HEK293T (cell line): ENCODE measurements around the gene CXXC4.

ENCODE experiments used
- ARNT ChIP-seq: fragments of 450-650 bp; IDR thresholded peaks from 2 replicates; pipeline ENCODE4 v1.6.1; 2017; ENCODE audit warnings: mild to moderate bottlenecking
- FOXA1 ChIP-seq: fragments of 450-650 bp; IDR thresholded peaks from 2 replicates; pipeline ENCODE4 v1.6.1; 2016; ENCODE audit warnings: mild to moderate bottlenecking
- FOXK2 ChIP-seq: fragments of 450-650 bp; IDR thresholded peaks from 2 replicates; pipeline ENCODE4 v1.6.1; 2016; ENCODE audit warnings: mild to moderate bottlenecking
- FOXM1 ChIP-seq: fragments of 450-650 bp; IDR thresholded peaks from 2 replicates; pipeline ENCODE4 v1.6.1; 2017; ENCODE audit warnings: mild to moderate bottlenecking, borderline replicate concordance
- LEF1 ChIP-seq: fragments of 450-650 bp; IDR thresholded peaks from 2 replicates; pipeline ENCODE4 v1.6.1; 2017; ENCODE audit warnings: mild to moderate bottlenecking, borderline replicate concordance
- PKNOX1 ChIP-seq: fragments of 450-650 bp; IDR thresholded peaks from 2 replicates; pipeline ENCODE4 v1.6.1; 2016
- SP1 ChIP-seq: fragments of 450-650 bp; IDR thresholded peaks from 2 replicates; pipeline ENCODE4 v1.6.1; 2017
- ZNF384 ChIP-seq: fragments of 450-650 bp; IDR thresholded peaks from 2 replicates; pipeline ENCODE4 v1.6.1; 2016

GRCh38 chr4:104508224-104508623 is 13.5 kb upstream of the CXXC4 start:
- no peak for TF ChIP-seq FOXM1
- no peak for TF ChIP-seq PKNOX1
- no peak for TF ChIP-seq LEF1
- TF ChIP-seq ZNF384: no peak
- TF ChIP-seq SP1: no peak
- TF ChIP-seq FOXK2: no peak
- TF ChIP-seq FOXA1: no peak
- no peak for TF ChIP-seq ARNT
